Stimulated activated naive CD4-positive, alpha-beta T cell treated with Interleukin-2 at 50 U/mL for 16 hours (primary cell): ENCODE results near the gene MRGPRX1.
"Not testable (repeated sequence)": the region's sequence is repeated elsewhere in the genome, so short reads cannot be mapped to it uniquely, and the experiment has no call there.

Experiments used
- DNase-seq: peaks from one replicate; lab custom pipeline; 2025; lab: John Stamatoyannopoulos, UW

The MRGPRX1 gene

GRCh38 chr11:18939314-18939713 lies at the start of gene MRGPRX1:
TSS of gene MRGPRX1 (minus strand) at chr11:18939414. CDS start at chr11:18934784, 4,630 bp downstream.
- no peak for DNase-seq

- DNase-seq = no peak
These were observed 48.4 kb upstream of the MRGPRX1 start for GRCh38 chr11:18987454-18988231.

GRCh38 chr11:18986744-18987143 lies 47.5 kb upstream of the MRGPRX1 start:
- no peak for DNase-seq

GRCh38 chr11:18981897-18982296 lies 42.7 kb upstream of the MRGPRX1 start:
- DNase-seq = no peak

GRCh38 chr11:18974192-18974591 lies 35.0 kb upstream of the MRGPRX1 start:
- no peak for DNase-seq

GRCh38 chr11:18972336-18972735 lies 33.1 kb upstream of the MRGPRX1 start:
- DNase-seq = no peak

GRCh38 chr11:18969720-18970119 lies 30.5 kb upstream of the MRGPRX1 start:
- DNase-seq = no peak

- DNase-seq = no peak
These were observed 19.2 kb upstream of the MRGPRX1 start for GRCh38 chr11:18958221-18958910.

GRCh38 chr11:18956630-18957029 lies 17.4 kb upstream of the MRGPRX1 start:
- no peak for DNase-seq

- DNase-seq = no peak
These were observed 3.1 kb downstream of the MRGPRX1 start for GRCh38 chr11:18936002-18936673.

GRCh38 chr11:18934195-18934814 lies 4.9 kb downstream of the MRGPRX1 start:
- no peak for DNase-seq

- no peak for DNase-seq
These were observed 11.5 kb downstream of the MRGPRX1 start for GRCh38 chr11:18927550-18928322.

GRCh38 chr11:18925426-18925825 lies 13.8 kb downstream of the MRGPRX1 start:
- DNase-seq = not testable (repeated sequence)

- no peak for DNase-seq
These were observed 26.3 kb downstream of the MRGPRX1 start for GRCh38 chr11:18912883-18913282.

GRCh38 chr11:18907391-18907790 lies 31.8 kb downstream of the MRGPRX1 start:
- DNase-seq = no peak

- DNase-seq = not testable (repeated sequence)
These were observed 38.6 kb downstream of the MRGPRX1 start for GRCh38 chr11:18900637-18901036.

GRCh38 chr11:18900151-18900611 lies 39.0 kb downstream of the MRGPRX1 start:
- DNase-seq = not testable (repeated sequence)

GRCh38 chr11:18891712-18892111 lies 47.5 kb downstream of the MRGPRX1 start:
- DNase-seq = not testable (repeated sequence)

- no peak for DNase-seq
These were observed 48.6 kb downstream of the MRGPRX1 start for GRCh38 chr11:18890615-18891014.
